Liver (tissue), 9 donors: ENCODE data around the gene OR10H3. TPM values are rescaled to one million over a fixed set of nuclear protein-coding genes. Genes with fewer than 3 reads are reported as not detected.

Source experiments
- DNase-seq: peaks from one replicate; pipeline ENCODE4 v3.0.0-alpha.2; 2017; ENCODE audit warnings: low spot score
- H3K27ac ChIP-seq, 2 donors: one replicate each; pipeline ENCODE4 v1.7.0; 2013; ENCODE audit warnings: inconsistent platforms in 2 of 2, low read length in 2 of 2, control low read depth in 1 of 2, low read depth in 1 of 2, mild to moderate bottlenecking in 1 of 2
- H3K27me3 ChIP-seq, 4 donors: one replicate each; pipeline versions ENCODE4 v1.6.1 to v1.7.0; 2013; ENCODE audit warnings: low read length in 3 of 4, inconsistent platforms in 1 of 4, mild to moderate bottlenecking in 1 of 4, moderate library complexity in 1 of 4; ENCODE audit not compliant: control insufficient read depth in 4 of 4, insufficient read depth in 4 of 4
- H3K36me3 ChIP-seq, 4 donors: one replicate each; pipeline versions ENCODE4 v1.6.1 to v1.7.0; 2013; ENCODE audit warnings: low read length in 3 of 4, mild to moderate bottlenecking in 3 of 4, low read depth in 1 of 4, moderate library complexity in 1 of 4; ENCODE audit not compliant: control insufficient read depth in 4 of 4, insufficient read depth in 3 of 4
- H3K4me1 ChIP-seq, 4 donors: one replicate each; pipeline versions ENCODE4 v1.6.1 to v1.7.0; 2013; ENCODE audit warnings: low read length in 3 of 4, mild to moderate bottlenecking in 3 of 4, moderate library complexity in 1 of 4; ENCODE audit not compliant: control insufficient read depth in 4 of 4, insufficient read depth in 4 of 4
- H3K4me3 ChIP-seq, 3 donors: one replicate each; pipeline versions ENCODE4 v1.6.1 to v1.7.0; 2013; ENCODE audit warnings: low read length in 3 of 3, control low read depth in 1 of 3, low read depth in 1 of 3, mild to moderate bottlenecking in 1 of 3
- H3K9ac ChIP-seq, 2 donors: one replicate each; pipeline ENCODE4 v1.7.0; 2013; ENCODE audit warnings: low read length in 2 of 2, mild to moderate bottlenecking in 2 of 2, moderate library complexity in 2 of 2, control low read depth in 1 of 2, low read depth in 1 of 2
- H3K9me3 ChIP-seq, 4 donors: one replicate each; pipeline versions ENCODE4 v1.6.1 to v1.7.0; 2013; ENCODE audit warnings: low read length in 3 of 4; ENCODE audit not compliant: control insufficient read depth in 4 of 4
- ATF3 ChIP-seq: IDR thresholded peaks from 2 replicates; pipeline ENCODE4 v1.6.1; 2016; ENCODE audit warnings: antibody characterized with exemption
- CTCF ChIP-seq: fragments of 150-350 bp; IDR thresholded peaks from 2 replicates; pipeline ENCODE4 v1.5.1; 2017; ENCODE audit warnings: improper control_type of control experiment, low read depth, low read length; ENCODE audit not compliant: missing input control
- EGR1 ChIP-seq, 2 donors: IDR thresholded peaks; 2 replicates each; pipeline ENCODE4 v1.6.1; 2016 to 2018; ENCODE audit warnings: antibody characterized with exemption in 2 of 2, low read depth in 2 of 2
- FOXA1 ChIP-seq: IDR thresholded peaks from 2 replicates; pipeline ENCODE4 v1.6.1; 2016; ENCODE audit warnings: antibody characterized with exemption
- GABPA ChIP-seq, 2 donors: IDR thresholded peaks in 1 of 2; conservative IDR thresholded peaks in 1 of 2; 2 replicates each; pipeline ENCODE4 v1.6.1; 2016; ENCODE audit warnings: antibody characterized with exemption in 2 of 2, mild to moderate bottlenecking in 1 of 2, moderate library complexity in 1 of 2
- HNF4A ChIP-seq, 2 donors: conservative IDR thresholded peaks; 2 replicates each; pipeline ENCODE4 v1.6.1; 2016; ENCODE audit warnings: antibody characterized with exemption in 2 of 2, mild to moderate bottlenecking in 2 of 2
- HNF4G ChIP-seq: IDR thresholded peaks from 2 replicates; pipeline ENCODE4 v1.6.1; 2016; ENCODE audit warnings: antibody characterized with exemption
- JUND ChIP-seq, 2 donors: IDR thresholded peaks; 2 replicates each; pipeline ENCODE4 v1.6.1; 2016; ENCODE audit warnings: antibody characterized with exemption in 2 of 2
- MAX ChIP-seq: IDR thresholded peaks from 2 replicates; pipeline ENCODE4 v1.6.1; 2016; ENCODE audit warnings: antibody characterized with exemption
- NR2F2 ChIP-seq: IDR thresholded peaks from 2 replicates; pipeline ENCODE4 v1.6.1; 2016; ENCODE audit warnings: antibody characterized with exemption
- RAD21 ChIP-seq, 2 donors: IDR thresholded peaks; 2 replicates each; pipeline ENCODE4 v1.6.1; 2016; ENCODE audit warnings: antibody characterized with exemption in 2 of 2, mild to moderate bottlenecking in 2 of 2
- REST ChIP-seq: IDR thresholded peaks from 2 replicates; pipeline ENCODE4 v1.6.1; 2016; ENCODE audit warnings: antibody characterized with exemption, mild to moderate bottlenecking
- RXRA ChIP-seq, 2 donors: IDR thresholded peaks; 2 replicates each; pipeline ENCODE4 v1.6.1; 2017 to 2018; ENCODE audit warnings: antibody characterized with exemption in 2 of 2, mild to moderate bottlenecking in 1 of 2
- SP1 ChIP-seq: IDR thresholded peaks from 2 replicates; pipeline ENCODE4 v1.6.1; 2018; ENCODE audit warnings: antibody characterized with exemption, mild to moderate bottlenecking
- TAF1 ChIP-seq: conservative IDR thresholded peaks from 2 replicates; pipeline ENCODE4 v1.6.1; 2016; ENCODE audit warnings: antibody characterized with exemption, mild to moderate bottlenecking
- YY1 ChIP-seq: IDR thresholded peaks from 2 replicates; pipeline ENCODE4 v1.6.1; 2016; ENCODE audit warnings: antibody characterized with exemption, mild to moderate bottlenecking
- WGBS: extraction: QIAGEN DNeasy Blood & Tissue Kit; methylation state at CpG from one replicate; pipeline ENCODE4 v1.1.7; 2013; 5-methylcytosine and 5-hydroxymethylcytosine counted together
- polyA plus RNA-seq, 2 donors: library from polyadenylated mRNA; stranded (reverse) in 1 of 2; unstranded in 1 of 2; fragments of 200-250 nt in 1 of 2; fragments of >200 nt in 1 of 2; fragmentation: Nextera tagmentation in 1 of 2; extraction: Ambion mirVana in 1 of 2; gene quantifications; one replicate each; pipeline versions ENCODE4 v1.2.1 to v1.2.3, GENCODE V29; 2013 to 2015
- total RNA-seq, 2 donors: library from RNA; depleted of rRNA; stranded (reverse); fragments of >200 nt; gene quantifications; one replicate each; pipeline ENCODE4 v1.2.3, GENCODE V29; 2014
- donor health status: healthy.
- donor health status: healthy.
- donor health status: healthy.
- donor health status: healthy.
- donor health status: healthy.

OR10H3 gene
- total and polyA plus RNA-seq, 4 donors: not detected

GRCh38 chr19:15733895-15734294 lies 3.9 kb upstream of the OR10H3 start:
- WGBS: 70% methylated on average over 6 of the region's 6 CpGs
- no peak overlapping the region for H3K4me3 ChIP-seq
- DNase-seq: no peak
- H3K9ac ChIP-seq: no peak overlapping the region
- H3K27me3 ChIP-seq: no peaks in the 10 kb centered on the region
- H3K4me1 ChIP-seq: no peaks in the 10 kb centered on the region
- H3K36me3 ChIP-seq: no peaks in the 10 kb centered on the region
- no peaks in the 10 kb centered on the region for H3K9me3 ChIP-seq
- no peak for TF ChIP-seq ATF3
- no peak for TF ChIP-seq REST
- no peak for TF ChIP-seq NR2F2
- H3K27ac ChIP-seq: no peak overlapping the region

- Histone ChIP-seq H3K4me1 (no peaks in the 10 kb centered on the region), H3K27ac (no peak overlapping the region), H3K4me3 (no peak overlapping the region), H3K9me3 (peaks cover 0 to 7% (median 0%) of the 10 kb centered on the region in 4 donors), H3K9ac (no peak overlapping the region), H3K27me3 (peaks cover 0 to 3% (median 0%) of the 10 kb centered on the region in 4 donors), H3K36me3 (no peaks in the 10 kb centered on the region)
- 63% methylated on average over 1 of the region's 1 CpG for WGBS
- TF ChIP-seq CTCF: no peak
- TF ChIP-seq SP1: no peak
- no peak for TF ChIP-seq MAX
- no peak for TF ChIP-seq HNF4A (conservative IDR thresholded peaks at IDR 0.05)
- TF ChIP-seq GABPA (IDR thresholded peaks at IDR 0.05 in 1 of 2, conservative IDR thresholded peaks at IDR 0.05 in 1 of 2): no peak
- no peak for TF ChIP-seq FOXA1
- no peak for TF ChIP-seq RAD21 (IDR thresholded peaks at IDR 0.05)
- DNase-seq: no peak
These were observed 3.0 kb downstream of the OR10H3 start for GRCh38 chr19:15740785-15741184.

- Histone ChIP-seq H3K27me3 (peaks cover 0 to 10% (median 2%) of the 10 kb centered on the region in 4 donors), H3K4me3 (no peak overlapping the region), H3K9ac (no peak overlapping the region), H3K9me3 (no peaks in the 10 kb centered on the region), H3K36me3 (no peaks in the 10 kb centered on the region), H3K27ac (no peak overlapping the region), H3K4me1 (no peaks in the 10 kb centered on the region)
- 80% methylated on average over 2 of the region's 2 CpGs for WGBS
- DNase-seq: no peak
- no peak for TF ChIP-seq YY1
- no peak for TF ChIP-seq EGR1 (IDR thresholded peaks at IDR 0.05; ENCODE audit: low read depth in 2 of 2)
- TF ChIP-seq FOXA1: no peak
- TF ChIP-seq RXRA (IDR thresholded peaks at IDR 0.05): no peak
- TF ChIP-seq JUND (IDR thresholded peaks at IDR 0.05): no peak
- TF ChIP-seq CTCF: no peak
- TF ChIP-seq HNF4A (conservative IDR thresholded peaks at IDR 0.05): no peak
- TF ChIP-seq HNF4G: no peak
- TF ChIP-seq RAD21 (IDR thresholded peaks at IDR 0.05): no peak
- no peak for TF ChIP-seq ATF3
- TF ChIP-seq TAF1: no peak
- no peak for TF ChIP-seq REST
- no peak for TF ChIP-seq NR2F2
These were observed 10.5 kb downstream of the OR10H3 start for GRCh38 chr19:15748239-15748638.
